Right renal cortex interstitium (tissue), 3 donors: ENCODE measurements around the gene DDX17. TPM values are rescaled to one million over a fixed set of nuclear protein-coding genes. Genes with fewer than 3 reads are reported as not detected.

Experiments
- DNase-seq, 3 donors: peaks; one replicate each; pipeline ENCODE4 v3.0.0-alpha.2; 2013; ENCODE audit warnings: low read depth in 3 of 3, low spot score in 2 of 3
- polyA plus RNA-seq, 3 donors: library from polyadenylated mRNA; unstranded; fragments of 120-200 nt; gene quantifications; one replicate each; pipeline ENCODE4 v1.2.1, GENCODE V29; 2013; ENCODE audit not compliant: insufficient read length in 3 of 3

DDX17 gene
- polyA plus RNA-seq, 3 donors, result 725 to 879 (median 768) TPM

DNA sequence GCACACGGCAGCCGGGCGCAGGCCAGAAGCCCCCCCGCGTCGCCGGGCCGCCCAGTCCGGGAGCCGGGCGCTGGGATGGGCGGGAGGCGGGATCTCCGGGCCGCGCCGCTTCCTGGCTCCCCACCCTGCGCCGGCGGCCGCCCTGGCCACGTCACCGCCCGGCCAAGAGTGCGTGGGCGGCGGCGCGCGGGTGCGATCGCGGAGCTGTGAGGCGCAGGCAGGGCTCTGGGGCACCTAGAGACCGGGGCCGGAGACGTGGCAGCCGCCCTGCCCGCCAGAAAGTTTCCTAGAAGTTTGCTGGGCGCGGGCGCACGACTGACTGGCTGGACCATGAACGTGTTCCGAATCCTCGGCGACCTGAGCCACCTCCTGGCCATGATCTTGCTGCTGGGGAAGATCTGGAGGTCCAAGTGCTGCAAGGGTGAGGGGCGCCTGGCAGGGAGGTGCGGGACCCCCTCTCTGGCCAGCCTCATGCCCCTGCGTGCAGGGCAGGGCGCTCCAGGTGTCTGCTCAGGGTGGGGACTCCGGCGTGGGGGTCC is 38.1 kb downstream of the DDX17 start, which contains the start of gene KDELR3:
Gene KDELR3, plus strand, starts transcription at position 193 of the 539 bp plus-strand sequence. Its CDS starts 138 bp downstream, at position 331.
- no peak for DNase-seq

DNA sequence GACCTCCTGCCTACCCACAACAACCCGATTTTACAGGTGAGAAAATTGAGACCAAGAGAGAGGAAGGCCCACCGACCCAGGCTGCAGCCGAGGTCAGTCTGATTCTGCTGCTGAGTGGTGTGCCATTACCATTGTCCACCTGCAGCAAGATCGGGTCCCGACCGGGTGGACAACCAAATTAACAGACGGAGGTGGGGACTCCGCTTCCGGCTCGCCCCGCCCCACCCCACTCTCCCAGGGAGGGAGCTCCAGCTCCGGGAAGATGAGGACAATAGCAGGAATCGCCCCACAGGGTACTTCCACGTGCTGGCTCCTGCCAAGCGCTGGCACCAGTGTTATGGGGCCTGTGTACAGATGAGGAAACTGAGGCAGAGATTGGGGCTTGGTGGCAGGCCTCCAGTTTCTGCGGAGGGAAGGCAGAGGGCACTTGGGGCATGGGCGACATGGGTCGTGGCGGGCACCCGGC is 38.6 kb downstream of the DDX17 start:
- DNase-seq, result no peak

DNA sequence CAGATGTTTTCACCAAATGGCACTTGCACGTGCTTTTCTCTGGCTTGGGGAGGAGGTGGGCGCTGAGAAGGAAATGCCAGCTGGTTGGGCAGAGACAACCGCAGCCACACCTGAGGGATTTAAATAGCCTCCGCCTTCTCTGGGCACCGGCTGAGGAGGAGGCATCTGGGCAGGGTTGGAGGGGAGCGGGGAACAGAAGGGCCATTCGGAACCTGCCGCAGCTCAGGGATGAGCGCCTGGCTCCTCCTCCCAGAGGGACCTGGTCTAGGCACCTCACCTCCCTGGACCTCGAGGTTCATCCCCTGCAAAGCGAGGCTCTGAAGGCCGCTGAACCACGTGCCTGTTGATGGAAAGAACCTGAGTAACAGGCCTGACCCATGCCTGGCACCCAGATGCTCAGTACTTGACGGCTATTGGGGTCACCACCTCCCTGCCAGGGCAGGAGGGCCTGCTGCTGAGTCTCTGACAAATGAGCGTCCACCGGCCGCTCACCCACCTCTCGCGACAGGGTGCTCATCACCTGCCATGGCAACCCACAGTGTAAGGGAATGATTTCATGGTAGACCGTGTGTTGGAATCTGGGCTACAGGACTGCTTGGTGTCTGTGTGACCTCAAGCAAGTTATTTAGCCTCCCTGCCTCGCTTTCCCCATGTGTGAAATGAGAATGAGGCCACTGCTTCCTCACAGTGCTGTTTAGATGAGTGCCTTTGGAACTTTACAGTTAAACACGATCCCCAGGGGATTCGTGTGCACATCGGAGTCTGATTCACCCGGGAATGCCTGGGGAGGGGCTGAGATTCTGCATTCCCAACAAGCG is 40.2 kb downstream of the DDX17 start:
- no peak for DNase-seq

DNA sequence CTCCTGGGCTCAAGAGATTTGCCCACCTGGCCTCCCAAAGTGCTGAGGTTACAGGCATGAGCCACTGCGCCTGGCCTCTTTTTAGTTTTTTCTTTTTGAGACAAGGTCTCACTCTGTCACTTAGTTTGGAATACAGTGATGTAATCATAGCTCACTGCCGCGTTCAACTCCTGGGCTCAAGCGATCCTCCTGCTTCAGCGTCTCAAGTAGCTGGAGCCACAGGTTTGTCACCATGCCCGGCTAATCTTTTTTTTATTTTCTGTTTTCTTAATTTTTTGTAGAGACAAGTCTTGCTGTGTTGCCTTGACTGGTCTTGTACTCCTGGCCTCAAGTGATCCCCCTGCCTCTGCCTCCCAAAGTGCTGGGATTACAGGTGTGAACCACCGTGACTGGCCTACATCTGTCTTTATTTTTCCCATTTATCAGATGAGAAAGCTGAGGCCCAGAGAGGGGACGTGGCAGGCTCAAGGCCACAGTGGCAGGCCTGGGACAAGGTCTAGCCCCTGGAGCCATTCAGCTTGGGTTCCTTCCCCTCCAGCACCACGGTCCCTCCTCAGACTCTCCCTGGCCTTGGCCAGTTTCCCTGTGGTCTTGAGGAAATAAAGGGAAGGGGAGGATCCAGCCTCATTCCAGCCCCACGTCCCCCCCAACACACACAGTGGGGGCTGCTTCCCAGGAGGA is 41.0 kb downstream of the DDX17 start:
- DNase-seq, result no peak

DNA sequence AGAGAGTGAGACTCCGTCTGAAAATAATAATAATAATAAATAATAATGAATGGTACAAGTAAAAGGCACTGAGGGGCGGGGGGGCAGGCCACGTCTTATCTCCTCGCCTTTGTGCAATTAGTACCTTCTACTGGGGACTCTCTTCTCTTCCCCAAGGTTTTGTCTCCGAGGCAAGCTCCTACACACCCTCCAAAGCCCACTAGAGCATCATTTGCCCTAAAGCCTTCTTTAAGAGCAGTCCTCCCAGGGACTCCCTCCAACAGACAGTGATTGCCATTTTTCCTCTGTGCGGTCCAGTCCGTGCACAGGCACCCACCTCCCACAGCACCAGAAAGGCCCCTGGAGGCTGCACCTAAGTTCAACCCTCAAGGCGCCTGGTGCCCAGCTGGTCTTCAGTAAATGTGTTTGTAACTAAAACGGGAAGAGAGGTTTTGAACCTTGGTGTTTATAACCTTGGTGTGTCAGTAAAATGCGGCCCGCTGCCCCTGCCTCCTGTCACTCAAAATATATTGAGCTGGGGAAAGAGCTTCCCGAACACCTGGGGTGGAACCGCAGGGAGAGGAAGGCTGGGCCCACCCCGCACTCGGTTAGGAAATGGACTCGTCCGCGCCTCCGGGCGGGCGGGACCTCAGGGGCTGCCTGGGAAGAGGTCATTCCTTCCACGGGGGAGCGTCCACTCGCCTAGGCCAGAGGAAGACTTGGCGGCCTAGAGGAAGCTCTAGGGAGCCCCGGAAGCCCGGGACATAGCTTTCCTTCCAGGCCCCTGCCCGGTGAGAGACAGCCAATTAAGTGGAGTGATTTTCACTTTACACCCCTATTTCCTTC is 42.9 kb downstream of the DDX17 start:
- DNase-seq, result no peak

DNA sequence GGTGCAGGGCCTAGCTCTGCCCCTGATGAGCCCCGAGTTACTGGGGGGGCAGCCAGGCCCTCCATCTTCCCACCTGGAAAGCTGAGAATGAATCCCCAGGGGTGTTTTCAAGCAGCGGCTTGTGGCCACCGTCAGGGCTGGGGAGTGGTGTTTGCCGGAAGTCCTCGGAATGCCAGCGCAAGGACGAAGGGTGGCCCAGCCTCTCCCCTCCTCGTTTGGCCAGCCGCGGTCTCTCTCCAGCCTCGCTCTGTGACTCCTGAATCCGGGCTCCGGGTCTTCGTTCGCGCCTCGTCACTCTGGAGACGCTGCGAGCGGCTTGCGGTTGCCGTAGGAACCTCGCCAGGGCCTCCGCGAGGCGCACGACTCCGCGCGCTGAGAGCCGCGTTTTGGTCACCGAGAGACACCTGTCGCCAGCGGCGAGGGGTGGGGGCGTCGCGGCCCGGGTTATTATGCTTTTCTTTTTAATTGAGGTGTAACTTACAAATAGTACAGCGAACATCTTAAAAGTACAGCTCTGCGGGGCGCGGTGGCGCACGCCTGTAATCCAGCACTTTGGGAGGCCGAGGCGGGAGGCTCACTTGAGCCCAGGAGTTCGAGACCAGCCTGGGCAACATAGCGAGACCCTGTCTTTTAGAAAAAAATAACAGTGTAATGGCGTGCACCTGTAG is 44.6 kb downstream of the DDX17 start:
- DNase-seq, result peak; percentile 74 to 90 (median 76)

DNA sequence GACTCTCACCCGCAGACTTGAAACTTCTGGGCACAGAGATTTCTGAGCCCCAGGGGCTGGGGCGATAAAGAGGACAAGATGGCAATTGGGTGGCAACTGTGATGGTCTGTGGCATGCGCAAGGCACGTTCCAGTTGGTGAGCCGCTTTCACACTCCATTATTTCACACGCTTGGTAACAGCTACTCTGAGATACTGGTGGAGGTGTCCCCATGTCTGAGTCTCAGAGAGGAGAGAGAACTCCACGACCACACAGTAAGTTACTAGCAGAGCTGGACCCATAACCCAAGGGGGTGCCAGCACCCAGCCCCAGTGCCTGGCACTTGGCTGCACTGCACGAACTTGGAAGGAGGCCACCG is 45.1 kb downstream of the DDX17 start:
- no peak for DNase-seq

DNA sequence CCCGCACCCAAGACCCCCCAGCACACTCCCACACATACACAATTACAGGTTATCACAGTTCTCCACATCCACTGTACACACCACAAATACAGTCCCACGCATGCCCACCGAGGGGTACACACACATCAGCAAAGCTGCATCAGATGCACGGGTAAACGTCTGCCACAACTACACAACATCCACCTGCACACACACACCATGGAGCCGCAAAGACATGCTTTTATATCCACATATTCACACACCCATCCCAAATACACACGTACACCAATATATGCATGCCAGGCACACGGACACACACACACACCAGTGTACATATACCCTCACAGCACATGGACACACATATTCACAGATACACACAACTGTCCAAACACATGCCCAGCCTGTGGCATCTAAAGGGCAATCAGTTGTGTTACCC is 45.7 kb downstream of the DDX17 start:
- no peak for DNase-seq

DNA sequence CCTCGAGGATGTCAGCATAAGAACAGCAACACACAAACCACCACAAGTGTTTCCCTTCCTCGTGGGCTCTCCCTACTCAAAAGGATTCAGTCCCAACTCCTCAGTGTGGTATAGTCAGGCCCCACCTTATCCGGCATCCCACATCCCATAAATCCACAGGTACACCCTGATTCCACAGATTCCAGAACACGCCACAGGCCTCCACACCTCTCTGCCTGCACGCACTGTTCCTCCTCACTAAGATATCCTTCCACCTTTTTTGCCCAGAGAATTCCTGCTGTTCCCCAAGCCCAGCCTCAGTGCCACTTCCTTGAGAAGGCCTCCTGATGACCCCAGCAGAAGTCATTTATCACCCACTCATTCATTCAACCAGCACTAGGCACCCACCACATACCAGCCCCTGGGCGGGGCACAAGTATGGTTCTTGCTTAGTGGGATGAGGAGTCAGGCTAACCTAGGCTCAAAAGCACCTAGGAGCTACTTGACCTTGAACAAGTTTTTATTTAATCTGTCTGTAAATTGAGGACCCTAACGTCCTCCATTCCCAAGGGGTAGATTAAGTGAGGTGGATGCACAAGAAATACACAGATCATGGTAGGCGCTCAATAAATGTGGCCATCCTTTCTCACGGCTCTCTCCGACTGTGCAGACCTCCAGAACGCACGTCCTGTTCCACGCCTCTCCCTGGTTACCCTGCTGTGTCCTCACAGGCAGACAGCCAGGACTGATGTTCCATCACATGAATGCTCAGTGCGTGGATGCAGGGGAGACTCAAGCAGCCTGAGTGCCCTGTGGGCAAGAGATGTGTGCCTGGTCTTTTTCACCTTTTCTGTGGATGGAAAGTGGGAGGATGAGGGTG is 49.0 kb downstream of the DDX17 start:
- no peak for DNase-seq

DNA sequence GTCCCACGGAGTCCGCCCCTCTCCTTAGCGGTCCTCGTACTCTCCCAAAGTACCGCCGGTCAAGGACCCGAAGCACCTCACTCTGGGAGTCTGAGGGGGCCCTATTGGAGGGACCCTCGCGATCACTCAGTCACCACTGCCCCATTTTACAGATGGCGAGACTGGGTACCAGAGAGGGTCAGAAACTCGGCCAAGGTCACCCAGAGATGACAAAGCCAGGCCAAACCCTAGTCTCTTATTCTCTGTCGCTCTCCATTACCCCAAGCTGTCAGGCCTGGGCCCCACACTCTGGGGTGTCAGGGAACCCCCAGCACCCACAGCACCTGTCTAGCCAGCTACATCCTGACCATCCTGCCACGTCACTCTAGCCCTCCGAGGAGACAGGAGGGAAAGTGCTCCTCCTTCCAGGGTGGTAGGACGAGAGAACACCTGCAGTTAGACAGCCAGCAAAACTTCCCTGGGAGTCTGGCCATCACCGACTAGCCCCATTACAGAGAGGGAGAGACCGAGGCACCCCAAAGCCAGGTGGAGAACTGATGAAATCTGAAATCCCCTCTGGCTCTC is 49.8 kb downstream of the DDX17 start:
- no peak for DNase-seq

DNA sequence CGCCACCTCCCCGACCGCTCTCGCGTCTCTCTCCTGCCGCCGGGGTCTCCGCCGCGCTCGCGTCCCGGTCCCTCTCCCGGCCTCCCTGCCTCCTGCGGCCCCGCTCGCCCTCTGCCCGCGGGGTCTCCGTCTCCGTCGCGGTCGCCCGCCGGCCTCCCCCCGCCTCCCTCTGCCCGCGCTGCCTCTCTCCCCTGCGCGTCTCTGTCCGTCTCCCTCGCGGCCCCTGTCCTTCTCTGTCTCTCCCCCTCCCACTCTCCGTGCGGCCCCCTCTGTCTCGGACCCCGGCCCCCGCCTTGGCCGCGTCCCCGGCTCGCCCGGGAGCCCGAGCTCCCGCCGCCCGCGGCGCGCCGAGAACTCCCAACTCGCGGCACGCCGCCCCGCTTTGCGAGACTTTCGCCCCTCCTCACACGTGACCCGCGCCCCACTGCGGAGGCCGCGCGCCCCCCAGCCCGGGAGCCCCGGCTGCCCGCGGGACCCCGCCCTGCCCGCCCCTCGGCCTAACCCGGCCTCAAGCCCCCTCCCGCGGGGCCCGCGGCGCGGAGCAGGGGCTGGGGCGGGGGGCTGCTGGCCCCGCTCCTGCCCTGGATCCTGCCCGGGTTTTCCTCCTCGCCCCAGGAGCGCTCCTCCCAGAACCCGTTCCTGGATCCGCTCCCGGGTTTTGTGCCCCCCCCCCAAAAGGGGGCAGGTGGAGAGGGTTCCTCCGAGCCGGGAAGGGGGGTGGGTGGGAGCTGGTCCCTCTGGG is 50.4 kb downstream of the DDX17 start:
- DNase-seq, result no peak

DNA sequence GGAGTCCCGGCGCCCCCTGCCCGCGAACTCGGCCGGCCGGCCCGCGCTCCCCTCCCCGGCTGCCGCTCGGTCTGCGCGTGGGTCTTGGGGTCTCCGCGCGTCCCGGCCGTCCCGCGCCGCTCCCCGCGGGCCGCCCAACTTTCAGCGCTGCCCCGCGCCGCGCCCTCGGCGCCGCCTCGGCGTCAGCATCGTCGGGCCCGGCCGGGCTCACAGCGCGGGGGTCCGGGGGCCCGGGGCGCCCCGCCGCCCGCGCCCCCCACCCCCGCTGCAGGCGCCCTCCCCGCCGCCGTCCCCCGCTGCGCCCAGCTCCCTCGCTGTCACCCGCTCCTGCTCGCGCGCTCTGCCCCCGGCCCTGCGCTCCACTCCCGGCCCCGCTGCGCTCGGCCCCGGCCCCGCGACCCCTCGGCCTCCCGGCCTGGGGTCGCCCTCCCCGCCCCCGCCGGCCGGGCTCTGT is 51.0 kb downstream of the DDX17 start, which contains the start of gene KCNJ4:
Gene KCNJ4, minus strand, starts transcription at position 124 of the 454 bp plus-strand sequence. CDS start 27,067 bp downstream, outside the sequence.
- no peak for DNase-seq

DNA sequence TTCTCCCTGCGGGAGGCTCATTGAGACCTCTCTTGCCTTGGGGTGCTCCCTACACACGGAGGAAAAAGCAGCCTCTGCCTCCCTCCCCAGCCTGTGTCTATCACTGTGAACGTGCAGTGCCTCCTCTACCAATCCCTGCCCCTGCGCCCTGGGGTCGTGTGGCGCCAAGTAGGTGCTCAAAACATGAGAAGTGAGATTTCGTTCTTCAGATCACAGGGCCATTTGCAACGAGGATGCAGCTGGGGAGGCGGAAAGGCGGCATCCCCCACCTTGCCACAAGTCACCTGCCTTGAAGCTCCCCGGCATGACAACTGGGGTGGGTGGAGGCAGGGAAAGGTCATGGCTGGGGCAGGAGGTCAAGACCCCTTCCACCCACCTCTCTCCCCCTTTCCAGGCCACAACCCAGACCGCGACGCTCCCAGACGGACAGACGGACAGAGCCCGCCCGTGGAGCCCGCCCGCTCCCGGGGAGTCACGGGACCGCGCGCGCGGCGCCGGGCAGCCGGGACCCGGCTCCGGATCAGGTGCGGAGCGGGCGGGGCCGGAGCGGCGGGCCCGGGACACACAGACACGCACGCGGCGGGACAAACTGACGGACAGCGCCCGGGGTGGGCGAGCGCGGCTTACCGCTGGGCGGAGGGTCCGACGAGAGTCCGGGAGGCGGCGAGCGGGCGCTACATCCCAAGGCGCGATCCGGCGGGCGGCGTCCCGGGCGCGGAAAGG is 51.6 kb downstream of the DDX17 start:
- DNase-seq, result no peak

DNA sequence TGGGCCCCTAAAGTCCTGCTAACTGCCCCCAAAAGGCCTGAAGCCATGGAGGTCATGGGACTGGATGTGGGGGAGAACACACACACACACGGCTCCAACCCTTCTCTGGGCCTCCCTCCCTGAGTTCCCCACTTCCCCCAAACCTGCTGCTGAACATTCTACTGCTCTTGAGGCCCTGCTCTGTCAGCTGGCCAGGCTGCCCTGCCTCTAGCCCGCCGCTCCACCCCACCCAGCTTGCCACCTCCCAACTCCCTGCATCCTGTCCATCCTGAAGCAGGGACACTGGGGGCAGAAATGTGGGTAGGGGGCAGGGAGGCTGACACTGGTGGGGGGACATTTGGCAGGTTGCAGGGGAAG is 52.1 kb downstream of the DDX17 start:
- no peak for DNase-seq

DNA sequence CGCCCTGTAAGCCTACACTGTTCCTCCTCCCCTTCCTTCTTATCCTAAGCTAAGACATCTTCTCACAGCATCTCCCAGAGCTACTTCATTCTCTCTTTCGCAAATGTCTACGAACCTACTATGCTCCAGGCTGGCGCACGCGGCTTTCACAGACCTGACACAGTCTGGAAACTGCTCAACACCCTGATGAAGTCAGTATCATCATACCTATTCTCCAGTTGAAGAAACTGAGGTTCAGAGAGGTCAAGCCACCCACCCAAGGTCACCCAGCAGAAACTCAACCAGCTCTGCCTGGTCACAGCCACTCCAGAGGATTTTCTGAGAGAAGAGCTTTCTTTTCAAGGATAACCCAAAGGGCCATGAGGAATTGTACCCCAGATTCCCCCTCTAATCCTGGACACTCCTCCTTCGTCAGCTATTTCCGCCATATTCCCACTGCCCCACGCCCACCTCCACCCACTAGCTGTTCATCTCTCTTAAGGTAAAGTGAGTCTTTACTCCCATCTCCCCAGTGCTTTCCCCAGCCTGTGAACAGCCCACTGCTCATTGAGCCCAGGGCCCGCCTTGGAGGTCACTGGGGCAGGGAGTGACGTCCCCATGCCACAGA is 52.9 kb downstream of the DDX17 start:
- DNase-seq, result no peak

DNA sequence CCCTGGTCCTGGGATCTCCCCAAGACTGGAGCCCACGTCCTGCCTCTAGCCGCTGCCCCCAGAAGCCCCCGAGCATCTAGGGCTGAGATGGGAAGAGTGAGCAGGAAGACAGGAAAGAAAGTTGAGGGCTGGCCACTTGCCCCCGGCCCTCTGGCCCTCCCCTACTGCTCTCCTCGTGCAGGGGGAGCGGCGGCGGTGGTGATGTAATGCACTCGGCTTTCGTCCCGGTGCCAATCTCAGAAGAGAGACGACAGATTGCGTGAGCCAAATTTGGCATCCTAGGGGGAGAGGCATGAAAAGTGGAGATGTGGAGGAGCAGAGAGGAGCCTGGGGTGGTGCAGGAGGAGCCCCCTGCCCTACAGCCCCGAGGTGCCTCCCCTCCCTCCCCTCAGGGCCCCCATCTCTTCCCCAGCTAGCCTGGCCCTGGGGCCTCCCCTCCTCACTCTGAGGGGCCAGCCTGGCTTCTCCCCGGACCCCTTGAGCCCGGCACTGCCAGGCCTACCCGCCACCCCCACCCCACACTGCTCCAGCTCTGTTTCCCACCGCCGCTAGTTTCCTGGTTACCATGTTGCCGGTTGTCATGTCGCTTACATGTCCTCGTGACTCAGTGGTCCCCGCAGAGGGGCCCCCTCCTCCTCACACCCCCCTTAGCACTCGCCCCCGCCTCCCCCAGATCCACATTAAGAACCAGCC is 53.6 kb downstream of the DDX17 start:
- no peak for DNase-seq

DNA sequence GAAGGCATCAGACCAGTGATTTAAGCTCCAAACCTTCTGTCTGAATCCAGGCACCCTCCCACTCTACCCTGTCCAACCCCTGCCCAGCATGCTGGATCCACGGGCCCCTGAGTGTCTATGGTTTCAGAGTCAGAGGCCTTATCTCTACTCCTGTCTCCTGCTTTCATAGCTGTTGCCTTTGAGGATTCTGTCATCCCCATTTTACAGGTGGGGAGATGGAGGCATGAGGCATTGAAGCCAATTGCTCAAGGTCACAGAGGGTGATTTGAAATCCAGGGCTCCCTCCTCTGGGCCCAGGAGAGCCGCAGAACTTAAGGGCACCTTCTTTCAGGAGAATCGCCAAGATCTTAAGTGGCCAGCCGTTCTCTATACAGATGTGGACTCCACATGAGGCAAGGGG is 54.2 kb downstream of the DDX17 start:
- no peak for DNase-seq
